ENCODE measurements around the gene PCID2.

Gene PCID2

GRCh38 chr13:113219256-113219940, 10.9 kb upstream of the PCID2 start:
- DNase-seq (ENCODE audit: low read depth in 2 of 2): no peak

GRCh38 chr13:113218586-113218985, 10.1 kb upstream of the PCID2 start:
- no peak for DNase-seq (ENCODE audit: low read depth in 2 of 2)

- no peak for DNase-seq (ENCODE audit: low read depth in 2 of 2)
Measured at GRCh38 chr13:113216254-113217048, 8.0 kb upstream of the PCID2 start.

- no peak for DNase-seq (ENCODE audit: low read depth in 2 of 2)
Measured at GRCh38 chr13:113211774-113212173, 3.3 kb upstream of the PCID2 start.

- DNase-seq (ENCODE audit: low read depth in 2 of 2): no peak
Measured at GRCh38 chr13:113210833-113211232, 2.4 kb upstream of the PCID2 start.

- peak; percentile 36 to 37 for DNase-seq (ENCODE audit: low read depth in 2 of 2)
Measured at GRCh38 chr13:113209759-113210421, 1.4 kb upstream of the PCID2 start.

- DNase-seq (ENCODE audit: low read depth in 2 of 2): peak; percentile 41 to 58
Measured at GRCh38 chr13:113209336-113209758, 878 bp upstream of the PCID2 start, which contains the start of gene CUL4A. Gene CUL4A, plus strand, starts transcription at chr13:113209613. Its CDS starts 15 bp downstream, at chr13:113209628.

- DNase-seq (ENCODE audit: low read depth in 2 of 2): no peak
Measured at GRCh38 chr13:113207890-113208420, 514 bp downstream of the PCID2 start.

GRCh38 chr13:113207460-113207859, 1.0 kb downstream of the PCID2 start:
- no peak for DNase-seq (ENCODE audit: low read depth in 2 of 2)

GRCh38 chr13:113205428-113205931, 3.0 kb downstream of the PCID2 start:
- no peak for DNase-seq (ENCODE audit: low read depth in 2 of 2)

- DNase-seq (ENCODE audit: low read depth in 2 of 2): no peak
Measured at GRCh38 chr13:113204378-113204734, 4.1 kb downstream of the PCID2 start.

- DNase-seq (ENCODE audit: low read depth in 2 of 2): no peak
Measured at GRCh38 chr13:113203507-113204377, 4.7 kb downstream of the PCID2 start.

GRCh38 chr13:113202912-113203311, 5.6 kb downstream of the PCID2 start:
- no peak for DNase-seq (ENCODE audit: low read depth in 2 of 2)

- no peak for DNase-seq (ENCODE audit: low read depth in 2 of 2)
Measured at GRCh38 chr13:113201815-113202214, 6.7 kb downstream of the PCID2 start.

GRCh38 chr13:113196970-113197737, 11.3 kb downstream of the PCID2 start:
- DNase-seq (ENCODE audit: low read depth in 2 of 2): no peak

GRCh38 chr13:113195360-113195759, 13.1 kb downstream of the PCID2 start:
- DNase-seq (ENCODE audit: low read depth in 2 of 2): no peak

- DNase-seq (ENCODE audit: low read depth in 2 of 2): no peak
Measured at GRCh38 chr13:113192902-113193301, 15.6 kb downstream of the PCID2 start.

GRCh38 chr13:113192279-113192678, 16.2 kb downstream of the PCID2 start:
- no peak for DNase-seq (ENCODE audit: low read depth in 2 of 2)

GRCh38 chr13:113190181-113190580, 18.3 kb downstream of the PCID2 start:
- DNase-seq (ENCODE audit: low read depth in 2 of 2): no peak

- no peak for DNase-seq (ENCODE audit: low read depth in 2 of 2)
Measured at GRCh38 chr13:113187883-113188665, 20.4 kb downstream of the PCID2 start.
